Activated T-cell treated with anti-CD3 and anti-CD28 coated beads for 48 hours (primary cell): ENCODE results near the gene KIF2A.
A peak's percentile ranks its signal among the peaks of the same experiment; 100 is the strongest.

Experiments used
- DNase-seq: peaks from one replicate; pipeline ENCODE4 v3.0.0-alpha.2; 2020; ENCODE audit warnings: low read depth

Gene KIF2A

DNA sequence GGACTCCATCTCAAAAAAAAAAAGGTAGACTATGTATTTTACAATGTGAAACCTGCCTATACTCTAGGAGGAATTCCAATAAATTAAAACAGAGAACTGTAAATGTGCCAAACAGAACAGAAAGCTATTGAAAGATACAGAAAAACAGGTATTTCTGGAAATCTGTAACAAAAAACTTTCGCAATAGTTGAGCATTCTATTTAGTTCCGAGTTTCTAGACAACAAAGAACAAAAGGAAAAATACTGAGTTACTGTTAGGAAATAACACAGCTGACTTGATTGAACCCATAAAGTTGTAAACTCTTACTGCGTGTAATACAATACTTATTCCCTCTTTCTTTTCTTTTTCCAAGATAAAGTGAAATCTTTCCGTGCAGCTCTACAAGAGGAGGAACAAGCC lies 79.1 kb downstream of the KIF2A start:
- no peak for DNase-seq

GRCh38 chr5:62385816-62386400 lies 79.9 kb downstream of the KIF2A start:
- no peak for DNase-seq

DNA sequence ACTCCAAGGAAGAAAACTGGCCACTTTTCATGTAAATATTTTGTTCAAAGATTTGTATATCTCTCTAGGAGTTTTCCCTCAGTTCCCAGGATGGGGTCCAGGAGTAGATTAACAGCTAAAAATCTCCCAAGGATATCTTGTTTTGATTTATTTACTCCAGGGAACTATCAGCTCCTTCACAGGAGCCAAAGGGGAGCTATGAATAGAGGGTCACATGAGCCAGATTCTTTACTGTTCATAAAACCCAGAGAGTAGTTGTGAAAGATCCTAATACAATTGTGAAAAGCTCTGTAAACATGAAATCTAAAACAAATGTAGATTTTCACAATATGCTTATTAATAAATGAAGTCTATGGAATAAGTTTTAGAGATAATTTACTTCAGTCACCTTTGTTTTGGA lies 80.8 kb downstream of the KIF2A start:
- no peak for DNase-seq

GRCh38 chr5:62395210-62395950 lies 89.4 kb downstream of the KIF2A start:
- no peak for DNase-seq

DNA sequence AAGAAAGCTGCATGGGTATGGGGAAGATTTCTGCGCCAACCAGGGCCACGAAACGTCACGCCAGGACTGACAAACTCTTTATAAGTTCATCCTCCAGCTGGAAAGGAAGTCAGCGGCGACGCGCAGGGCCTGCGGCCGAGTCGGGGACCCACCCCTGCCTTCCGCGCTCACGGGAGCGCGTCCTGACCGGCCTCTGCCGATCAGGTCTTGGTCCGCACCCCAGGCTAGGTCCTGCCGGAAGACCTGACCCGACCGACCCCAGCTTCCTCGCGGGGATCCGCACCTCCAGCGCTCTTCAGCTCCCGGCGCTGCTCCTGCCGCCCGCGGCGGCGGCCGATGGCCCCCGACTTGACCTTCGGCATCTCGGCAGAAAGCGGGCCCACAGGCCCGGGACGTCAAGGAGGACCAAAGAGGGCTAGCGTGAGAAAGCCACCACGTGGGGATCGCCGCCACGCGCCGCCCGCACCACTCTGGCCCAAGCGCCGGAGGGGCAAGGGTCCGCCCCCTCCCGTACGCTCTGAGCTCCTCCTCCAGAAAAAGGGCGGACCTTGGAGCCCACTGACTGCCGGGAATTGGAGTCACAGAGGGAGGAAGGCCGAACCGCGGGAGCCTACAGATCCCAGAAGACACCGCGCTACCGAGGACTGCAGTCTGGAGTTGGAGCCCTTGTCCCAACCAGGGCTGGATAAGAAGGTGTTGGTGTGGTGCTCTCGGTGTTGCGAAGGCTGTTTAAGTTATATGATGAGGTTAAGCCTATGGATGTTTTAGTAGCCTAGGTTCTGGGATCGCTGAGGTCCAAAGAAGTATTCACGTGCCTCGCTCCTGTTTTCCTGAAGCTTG lies 97.6 kb downstream of the KIF2A start, which contains the start of gene DIMT1:
DIMT1 (minus strand) TSS at position 495 of the 840 bp plus-strand sequence; CDS start at position 362, 133 bp downstream.
- peak; percentile 92 for DNase-seq

GRCh38 chr5:62412549-62413329 lies 106.7 kb downstream of the KIF2A start, which contains the start of gene IPO11:
Gene IPO11, plus strand, starts transcription at chr5:62412763. Its CDS starts 24,517 bp downstream, at chr5:62437280.
- peak; percentile 98 for DNase-seq

- DNase-seq: no peak
These were observed 107.7 kb downstream of the KIF2A start for GRCh38 chr5:62413711-62414110.

- DNase-seq: no peak
These were observed 112.6 kb downstream of the KIF2A start for GRCh38 chr5:62418462-62419076.

DNA sequence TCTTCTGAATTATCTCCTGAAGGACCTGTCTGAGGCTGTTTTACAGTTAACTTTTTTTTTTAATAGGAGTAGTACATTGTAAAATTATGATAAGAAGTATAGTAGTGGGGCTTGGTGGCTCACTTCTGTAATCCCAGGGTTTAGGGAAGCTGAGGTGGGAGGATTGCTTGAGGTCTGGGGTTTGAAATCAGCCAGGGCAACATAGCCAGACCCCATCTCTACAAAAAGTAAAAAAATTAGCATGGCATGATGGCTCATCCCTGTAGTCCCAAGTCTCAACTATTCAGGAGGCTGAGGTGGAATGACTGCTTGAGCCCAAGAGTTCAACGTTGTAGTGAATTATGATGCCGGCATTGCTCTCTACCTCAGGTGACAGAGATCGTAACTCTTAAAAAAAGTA lies 113.6 kb downstream of the KIF2A start:
- no peak for DNase-seq

GRCh38 chr5:62421414-62421813 lies 115.4 kb downstream of the KIF2A start:
- DNase-seq: no peak

- DNase-seq: no peak
These were observed 118.8 kb downstream of the KIF2A start for GRCh38 chr5:62424763-62425162.

- no peak for DNase-seq
These were observed 126.0 kb downstream of the KIF2A start for GRCh38 chr5:62431735-62432620.

GRCh38 chr5:62432621-62433064 lies 126.6 kb downstream of the KIF2A start:
- no peak for DNase-seq
